Neuronal stem cell (in vitro differentiated cells): ENCODE results near the gene BNC1.

ENCODE experiments used
- DNase-seq: peaks from one replicate; pipeline ENCODE4 v3.0.0-alpha.2; 2013; ENCODE audit warnings: low spot score
- H2AFZ ChIP-seq: one replicate; pipeline ENCODE4 v1.6.1; 2013; ENCODE audit warnings: mild to moderate bottlenecking, low read length, inconsistent platforms
- H2AK5ac ChIP-seq: 2 replicates; pipeline ENCODE4 v1.6.1; 2013; ENCODE audit warnings: low read depth, mild to moderate bottlenecking, inconsistent platforms, low read length, moderate library complexity, mixed read lengths
- H2BK120ac ChIP-seq: 2 replicates; pipeline ENCODE4 v1.6.1; 2013; ENCODE audit warnings: low read depth, mild to moderate bottlenecking, inconsistent platforms, low read length, moderate library complexity, mixed read lengths
- H2BK12ac ChIP-seq: one replicate; pipeline ENCODE4 v1.6.1; 2013; ENCODE audit warnings: low read length, inconsistent platforms
- H2BK15ac ChIP-seq: 2 replicates; pipeline ENCODE4 v1.6.1; 2013; ENCODE audit warnings: mild to moderate bottlenecking, low read length, inconsistent platforms, mixed read lengths
- H2BK5ac ChIP-seq: one replicate; pipeline ENCODE4 v1.6.1; 2013; ENCODE audit warnings: inconsistent platforms, mild to moderate bottlenecking, low read length, moderate library complexity
- H3K14ac ChIP-seq: one replicate; pipeline ENCODE4 v1.6.1; 2013; ENCODE audit warnings: low read length, inconsistent platforms
- H3K18ac ChIP-seq: 2 replicates; pipeline ENCODE4 v1.6.1; 2013; ENCODE audit warnings: low read length, inconsistent platforms
- H3K23ac ChIP-seq: 2 replicates; pipeline ENCODE4 v1.6.1; 2013; ENCODE audit warnings: low read depth, mild to moderate bottlenecking, mixed read lengths, low read length, inconsistent platforms; ENCODE audit not compliant: poor library complexity
- H3K27ac ChIP-seq: replicated peaks from 3 replicates; pipeline ENCODE4 v1.5.1; 2013; ENCODE audit warnings: low read length, inconsistent platforms
- H3K27me3 ChIP-seq, 3 experiments: 2 replicates each; pipeline ENCODE4 v1.6.1; 2013; ENCODE audit warnings: low read length in 3 of 3, mild to moderate bottlenecking in 2 of 3, inconsistent platforms in 1 of 3, low read depth in 1 of 3, mixed read lengths in 1 of 3, moderate library complexity in 1 of 3; ENCODE audit not compliant: control insufficient read depth in 3 of 3, insufficient read depth in 3 of 3
- H3K36me3 ChIP-seq, 2 donors: replicated peaks in 1 of 2; 2 replicates each; pipeline ENCODE4 v1.6.1; 2013; ENCODE audit warnings: low read length in 2 of 2; ENCODE audit not compliant: control insufficient read depth in 2 of 2, insufficient read depth in 2 of 2
- H3K4ac ChIP-seq: 2 replicates; pipeline ENCODE4 v1.6.1; 2013; ENCODE audit warnings: inconsistent platforms, mild to moderate bottlenecking, low read length, moderate library complexity
- H3K4me1 ChIP-seq, 2 donors: 1 replicate in 1 of 2; 2 replicates in 1 of 2; pipeline ENCODE4 v1.6.1; 2013; ENCODE audit warnings: low read length in 2 of 2, low read depth in 1 of 2; ENCODE audit not compliant: control insufficient read depth in 2 of 2, insufficient read depth in 1 of 2
- H3K4me2 ChIP-seq: one replicate; pipeline ENCODE4 v1.6.1; 2013; ENCODE audit warnings: mild to moderate bottlenecking, low read length, inconsistent platforms; ENCODE audit not compliant: insufficient read depth, poor library complexity, severe bottlenecking
- H3K4me3 ChIP-seq, 2 donors: 2 replicates each; pipeline ENCODE4 v1.5.1; 2013; ENCODE audit warnings: low read length in 2 of 2, mild to moderate bottlenecking in 2 of 2, inconsistent platforms in 1 of 2, moderate library complexity in 1 of 2
- H3K79me1 ChIP-seq: one replicate; pipeline ENCODE4 v1.6.1; 2013; ENCODE audit warnings: low read depth, mild to moderate bottlenecking, inconsistent platforms, low read length, moderate library complexity
- H3K9ac ChIP-seq: one replicate; pipeline ENCODE4 v1.6.1; 2013; ENCODE audit warnings: mild to moderate bottlenecking, low read depth, low read length, inconsistent platforms; ENCODE audit not compliant: poor library complexity
- H3K9me3 ChIP-seq, 2 donors: replicated peaks in 1 of 2; 2 replicates each; pipeline versions ENCODE3 to v1.6.1; 2013; ENCODE audit warnings: low read length in 2 of 2, mild to moderate bottlenecking in 2 of 2, inconsistent platforms in 1 of 2, low read depth in 1 of 2, mixed read lengths in 1 of 2, moderate library complexity in 1 of 2; ENCODE audit not compliant: control insufficient read depth in 2 of 2, insufficient read depth in 1 of 2
- H4K8ac ChIP-seq: one replicate; pipeline ENCODE4 v1.6.1; 2013; ENCODE audit warnings: low read depth, mild to moderate bottlenecking, inconsistent platforms, low read length, moderate library complexity
- H4K91ac ChIP-seq: one replicate; pipeline ENCODE4 v1.6.1; 2013; ENCODE audit warnings: low read length, low read depth, mild to moderate bottlenecking, inconsistent platforms; ENCODE audit not compliant: poor library complexity
- WGBS, 2 donors: extraction: QIAGEN DNeasy Blood & Tissue Kit; methylation state at CpG; one replicate each; pipeline ENCODE4 v1.1.7; 2013; ENCODE audit warnings: missing lambda C conversion rate in 2 of 2, mixed read lengths in 1 of 2; ENCODE audit not compliant: insufficient read length in 2 of 2, insufficient replicate concordance in 1 of 2; ENCODE audit errors: extremely low coverage in 2 of 2; 5-methylcytosine and 5-hydroxymethylcytosine counted together

BNC1 gene

GRCh38 chr15:83295417-83295816 is 11.0 kb upstream of the BNC1 start:
- Histone ChIP-seq H3K36me3 (no peaks in the 10 kb centered on the region), H2BK120ac (no peak overlapping the region), H2BK5ac (no peak overlapping the region), H3K14ac (no peak overlapping the region), H3K27ac (no peak overlapping the region), H4K8ac (no peak overlapping the region), H2BK15ac (no peak overlapping the region), H3K4me1 (peaks cover 0 to 2% of the 10 kb centered on the region in 2 donors), H2AK5ac (no peak overlapping the region), H3K79me1 (no peaks in the 10 kb centered on the region), H3K4me3 (no peak overlapping the region), H3K23ac (no peak overlapping the region), H2BK12ac (no peak overlapping the region), H3K9ac (no peak overlapping the region), H3K4me2 (no peak overlapping the region), H3K4ac (no peak overlapping the region), H2AFZ (no peak overlapping the region), H3K18ac (no peak overlapping the region), H3K9me3 (no peaks in the 10 kb centered on the region), H3K27me3 (peaks cover 0 to 3% (median 2%) of the 10 kb centered on the region in 3 experiments), H4K91ac (no peak overlapping the region)
- WGBS, 2 donors, result no CpG with 5 or more reads among the region's 6 CpGs
- no peak for DNase-seq

DNA sequence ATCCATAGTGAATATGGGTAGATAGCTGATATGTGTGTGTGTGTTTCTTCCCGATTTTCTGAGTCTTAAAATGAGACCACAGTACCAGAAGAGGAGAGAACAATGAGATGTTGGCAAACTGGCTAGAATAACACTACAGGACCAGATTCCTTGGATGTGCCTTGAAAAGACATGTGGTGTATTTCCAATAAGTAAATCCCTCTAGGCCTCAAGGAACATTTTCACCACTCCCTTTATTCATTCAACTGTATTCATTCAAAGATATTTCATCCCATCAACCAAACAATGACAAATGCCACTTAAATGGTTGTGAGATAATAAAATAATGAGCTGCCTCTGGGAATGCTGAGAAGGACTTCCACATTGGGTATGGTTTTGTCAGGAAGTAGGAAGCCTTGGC is 8.7 kb upstream of the BNC1 start:
- DNase-seq, result no peak
- Histone ChIP-seq H4K91ac (no peak overlapping the region), H3K4me2 (no peak overlapping the region), H2BK15ac (no peak overlapping the region), H3K4ac (no peak overlapping the region), H3K36me3 (no peaks in the 10 kb centered on the region), H3K14ac (no peak overlapping the region), H3K4me1 (peaks cover 0 to 6% of the 10 kb centered on the region in 2 donors), H2BK120ac (no peak overlapping the region), H3K27me3 (peaks cover 0 to 17% (median 0%) of the 10 kb centered on the region in 3 experiments), H2AFZ (no peak overlapping the region), H3K27ac (no peak overlapping the region), H3K79me1 (no peaks in the 10 kb centered on the region), H3K18ac (no peak overlapping the region), H3K9me3 (no peaks in the 10 kb centered on the region), H2BK5ac (no peak overlapping the region), H2BK12ac (no peak overlapping the region), H3K23ac (no peak overlapping the region), H4K8ac (no peak overlapping the region), H3K9ac (no peak overlapping the region), H2AK5ac (no peak overlapping the region), H3K4me3 (no peak overlapping the region)
- no CpG with 5 or more reads among the region's 1 CpG for WGBS, 2 donors

GRCh38 chr15:83292317-83292716 is 7.9 kb upstream of the BNC1 start:
- Histone ChIP-seq H2AK5ac (no peak overlapping the region), H3K23ac (no peak overlapping the region), H2BK12ac (no peak overlapping the region), H3K27ac (no peak overlapping the region), H2BK120ac (no peak overlapping the region), H3K9ac (no peak overlapping the region), H3K9me3 (no peaks in the 10 kb centered on the region), H2AFZ (no peak overlapping the region), H3K4me3 (no peak overlapping the region), H3K4ac (no peak overlapping the region), H4K91ac (no peak overlapping the region), H3K4me2 (no peak overlapping the region), H2BK5ac (no peak overlapping the region), H3K18ac (no peak overlapping the region), H3K79me1 (no peaks in the 10 kb centered on the region), H3K36me3 (no peaks in the 10 kb centered on the region), H3K27me3 (peaks cover 0 to 26% (median 0%) of the 10 kb centered on the region in 3 experiments), H4K8ac (no peak overlapping the region), H3K4me1 (peaks cover 0 to 6% of the 10 kb centered on the region in 2 donors), H3K14ac (no peak overlapping the region), H2BK15ac (no peak overlapping the region)
- no CpG with 5 or more reads among the region's 5 CpGs for WGBS, 2 donors
- DNase-seq, result no peak

DNA sequence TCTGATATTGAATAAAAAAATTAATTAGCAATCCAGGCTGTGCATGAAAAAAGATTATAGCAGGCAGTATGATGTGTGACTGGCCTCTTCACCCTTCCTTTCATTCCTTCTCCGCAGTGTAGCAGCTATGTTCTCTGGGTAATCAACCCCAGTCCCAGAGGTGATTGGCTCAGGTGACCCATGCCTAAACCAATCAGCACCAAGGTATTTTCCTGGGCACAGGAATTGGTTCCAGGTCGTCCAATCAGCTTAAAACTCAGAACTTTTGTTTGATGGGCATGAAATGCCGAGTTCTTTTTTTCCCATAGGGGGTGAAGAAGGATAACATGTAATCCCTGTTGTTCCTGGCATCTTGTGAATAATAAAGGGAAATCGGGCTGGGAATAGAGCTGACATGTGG is 5.8 kb upstream of the BNC1 start:
- no peak overlapping the region for H2BK12ac ChIP-seq
- H3K23ac ChIP-seq, result no peak overlapping the region
- H2AK5ac ChIP-seq, result no peak overlapping the region
- no peak overlapping the region for H4K8ac ChIP-seq
- H3K27ac ChIP-seq, result no peak overlapping the region
- no peaks in the 10 kb centered on the region for H3K36me3 ChIP-seq
- H3K4ac ChIP-seq, result no peak overlapping the region
- H2BK120ac ChIP-seq, result no peak overlapping the region
- no peak overlapping the region for H2BK5ac ChIP-seq
- no peak overlapping the region for H3K18ac ChIP-seq
- H4K91ac ChIP-seq, result no peak overlapping the region
- no peak overlapping the region for H2BK15ac ChIP-seq
- H3K14ac ChIP-seq, result no peak overlapping the region
- peaks cover 11 to 47% (median 14%) of the 10 kb centered on the region in 3 experiments for H3K27me3 ChIP-seq
- no peaks in the 10 kb centered on the region for H3K79me1 ChIP-seq
- peaks cover 0 to 7% of the 10 kb centered on the region in 2 donors for H3K4me1 ChIP-seq
- no peak overlapping the region for H3K4me2 ChIP-seq
- H3K9ac ChIP-seq, result no peak overlapping the region
- no peak overlapping the region for H2AFZ ChIP-seq
- no peak for DNase-seq
- no peak overlapping the region for H3K4me3 ChIP-seq
- WGBS, 2 donors, result no CpG with 5 or more reads among the region's 4 CpGs
- peaks cover 2 to 3% of the 10 kb centered on the region in 2 donors for H3K9me3 ChIP-seq
